HUDEP-2 (cell line): Measurements from ENCODE around the gene LRP1.

Experiments
- DNase-seq, 76 experiments: peaks; one replicate each; lab custom pipeline; 2025; ENCODE audit not compliant: unreplicated experiment in 76 of 76; lab: John Stamatoyannopoulos, UW

The LRP1 gene

DNA sequence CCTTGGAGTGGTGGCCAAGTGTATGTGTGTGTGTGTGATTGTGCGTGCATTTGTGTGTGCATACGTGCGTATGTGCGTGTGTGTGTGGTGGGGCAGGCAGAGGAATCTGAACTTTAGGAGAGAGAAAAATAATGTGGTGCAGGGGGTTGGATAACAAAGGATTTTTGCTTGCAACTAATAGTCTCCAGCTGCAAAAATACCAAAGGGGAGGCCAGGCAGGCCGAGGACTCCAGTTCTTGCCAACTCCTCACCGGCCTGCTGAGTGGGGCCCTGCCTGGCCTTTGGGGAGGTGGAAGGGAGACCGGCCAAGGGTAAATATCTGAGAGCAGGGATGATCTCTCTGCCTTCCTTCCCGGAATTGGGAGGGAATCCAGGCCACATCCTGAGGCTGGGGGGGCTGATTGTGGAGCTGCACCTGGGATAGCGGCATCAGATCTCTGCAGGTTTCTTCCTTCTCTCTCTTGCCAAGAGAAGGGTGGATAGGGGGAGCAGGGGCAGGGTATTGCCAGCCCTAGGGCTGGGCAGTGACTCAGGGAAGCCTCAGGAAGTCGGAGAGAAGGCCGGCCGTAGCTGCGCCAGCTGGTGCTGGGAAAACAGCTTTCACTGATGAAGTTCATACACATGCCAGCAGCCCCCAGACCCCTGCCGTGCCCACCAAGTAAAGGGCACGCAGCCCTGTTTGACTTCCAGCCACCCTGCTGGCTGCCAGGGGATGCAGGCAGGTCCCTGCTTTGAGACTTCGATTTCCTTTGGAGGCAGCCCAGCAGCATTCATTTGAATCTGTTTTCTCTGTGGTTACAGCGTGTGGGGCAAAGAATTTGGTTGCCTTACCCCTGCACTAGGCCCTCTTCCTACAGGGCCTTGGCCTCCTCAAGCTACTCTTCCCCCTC, 23.7 kb downstream of the LRP1 start:
- DNase-seq = no peak

GRCh38 chr12:57152639-57153038, 24.4 kb downstream of the LRP1 start:
- no peak for DNase-seq

DNA sequence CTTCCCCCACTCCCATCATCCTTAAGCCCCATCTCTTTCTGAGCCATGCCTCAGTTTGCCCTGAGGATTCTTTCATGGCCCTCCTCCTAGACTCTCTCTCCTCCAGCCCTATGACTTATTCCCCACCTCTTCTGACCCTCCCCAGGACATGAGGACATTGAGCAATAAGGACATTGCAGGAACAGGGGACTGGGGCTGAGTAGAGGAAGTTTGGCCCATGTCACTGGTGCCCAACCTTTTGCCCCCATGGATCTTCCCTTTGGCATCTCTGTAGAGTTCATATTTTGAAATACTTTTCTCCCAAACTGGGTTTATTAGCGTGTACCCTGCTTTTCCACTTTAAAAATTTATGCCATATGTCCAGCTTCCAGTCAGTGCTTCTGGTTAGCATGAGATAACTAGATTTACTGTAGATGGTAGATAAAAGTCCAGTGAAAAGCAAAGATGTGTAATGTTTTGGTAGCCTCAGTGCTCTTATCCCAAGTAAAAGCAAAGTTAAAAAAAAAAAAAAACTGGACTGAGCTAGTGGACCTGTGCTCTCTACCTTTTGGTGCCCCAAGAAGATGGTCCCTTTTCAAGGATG, 25.2 kb downstream of the LRP1 start:
- DNase-seq = no peak

GRCh38 chr12:57154076-57154475, 25.8 kb downstream of the LRP1 start:
- DNase-seq = no peak

GRCh38 chr12:57154804-57155434, 26.6 kb downstream of the LRP1 start:
- DNase-seq = no peak

- DNase-seq = peak in 1 of 76 experiments; percentile 12
Observed at GRCh38 chr12:57156701-57157403, 28.6 kb downstream of the LRP1 start.

- no peak for DNase-seq
Observed at GRCh38 chr12:57157588-57158173, 29.4 kb downstream of the LRP1 start.

GRCh38 chr12:57158186-57158585, 29.9 kb downstream of the LRP1 start:
- DNase-seq = no peak

- DNase-seq = no peak
Observed at GRCh38 chr12:57158665-57159064, 30.4 kb downstream of the LRP1 start.

GRCh38 chr12:57159311-57159710, 31.0 kb downstream of the LRP1 start:
- no peak for DNase-seq

GRCh38 chr12:57160040-57160439, 31.8 kb downstream of the LRP1 start:
- DNase-seq = no peak

- no peak for DNase-seq
Observed at GRCh38 chr12:57160741-57161140, 32.5 kb downstream of the LRP1 start.

DNA sequence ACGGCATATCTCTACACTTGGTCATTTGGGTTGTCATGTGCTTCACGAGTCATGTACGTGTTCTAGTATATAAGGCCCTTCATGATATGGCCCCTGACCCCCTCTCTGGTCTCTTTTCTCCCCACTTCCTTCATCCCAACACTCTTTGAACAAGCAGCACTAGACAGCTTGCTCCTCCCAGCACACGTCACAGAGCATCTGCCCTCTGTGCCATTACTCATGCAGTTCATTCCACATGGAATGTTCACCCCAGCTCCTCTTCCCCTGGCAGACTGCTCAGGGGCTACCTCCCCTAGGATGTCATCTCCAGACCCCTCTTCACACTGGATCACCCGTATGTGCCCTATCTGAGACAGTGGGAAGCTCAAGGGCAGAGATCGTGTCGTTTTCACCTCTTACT, 33.2 kb downstream of the LRP1 start:
- DNase-seq = no peak

DNA sequence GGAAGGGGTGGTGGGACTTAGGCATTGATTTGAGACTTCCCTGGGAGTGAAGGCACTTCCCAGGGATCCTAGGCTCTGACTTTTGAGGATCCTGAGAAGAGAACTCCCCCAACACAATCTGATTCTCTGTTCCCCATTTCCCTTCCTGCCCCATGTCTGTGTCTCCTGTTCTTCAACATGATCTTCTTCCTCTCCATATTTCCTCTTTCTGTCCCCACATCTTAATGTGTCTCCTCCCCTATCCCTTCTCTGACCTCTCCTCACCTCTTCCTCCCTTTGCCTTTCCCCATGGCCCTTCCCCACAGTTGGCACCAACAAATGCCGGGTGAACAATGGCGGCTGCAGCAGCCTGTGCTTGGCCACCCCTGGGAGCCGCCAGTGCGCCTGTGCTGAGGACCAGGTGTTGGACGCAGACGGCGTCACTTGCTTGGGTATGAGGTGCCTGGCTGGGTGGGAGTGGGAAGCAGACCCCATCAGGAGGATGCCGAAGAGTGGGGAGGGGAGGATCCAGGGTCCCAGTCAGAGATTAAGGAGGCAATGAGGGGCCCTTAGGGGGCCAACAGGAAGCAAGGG, 34.4 kb downstream of the LRP1 start:
- DNase-seq = no peak

DNA sequence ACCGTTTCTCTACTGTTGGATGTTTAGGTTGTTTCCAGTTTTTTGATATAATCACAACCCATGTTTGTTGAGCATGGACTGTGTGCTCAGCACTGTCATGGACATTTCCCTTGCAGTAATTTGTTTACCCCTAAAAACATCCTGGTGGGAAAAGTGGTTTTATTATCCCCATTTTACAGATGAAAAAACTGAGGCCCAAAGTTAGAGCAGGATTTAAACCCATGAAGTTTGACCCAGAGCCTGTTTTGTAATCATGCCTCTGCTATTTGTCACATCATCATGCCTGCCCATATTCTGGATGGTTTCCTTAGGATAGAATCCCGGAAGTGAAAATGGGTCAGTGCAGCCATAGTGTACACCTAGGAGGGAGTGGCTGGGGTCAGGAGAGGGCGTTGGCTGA, 36.2 kb downstream of the LRP1 start:
- no peak for DNase-seq

DNA sequence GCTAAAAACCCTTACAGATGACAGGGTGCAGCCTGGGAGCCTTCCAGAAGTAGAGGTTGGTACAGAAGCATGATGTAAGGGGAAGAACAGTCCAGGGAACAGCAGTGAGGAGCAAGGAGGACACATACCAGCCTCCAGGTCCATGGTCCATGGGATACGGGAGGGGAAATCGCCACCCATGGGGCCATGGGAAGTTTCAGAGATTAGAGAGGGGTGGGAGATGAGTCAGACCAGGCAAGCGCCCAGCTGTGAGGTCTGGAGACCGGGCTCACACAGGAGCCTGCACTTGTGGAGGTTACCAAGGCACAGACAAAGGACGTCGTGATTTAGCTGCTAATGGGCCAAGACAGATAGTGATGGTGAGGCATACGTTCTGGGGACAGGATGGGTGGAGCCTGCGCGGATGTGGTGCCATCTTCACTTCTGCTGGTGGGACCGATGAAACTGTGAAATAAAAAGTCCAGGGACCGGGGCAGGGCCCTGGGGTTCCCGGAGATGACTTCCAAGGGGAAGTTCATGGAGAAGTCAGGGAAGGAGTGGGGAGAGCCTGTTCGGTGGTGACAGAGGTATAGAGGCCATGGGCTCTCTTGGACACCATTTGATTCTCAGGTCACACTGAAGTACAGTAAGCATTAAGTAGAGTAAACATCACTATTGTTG, 36.8 kb downstream of the LRP1 start:
- no peak for DNase-seq

- peak in 17 of 76 experiments; percentile 8 to 50 (median 21) for DNase-seq
Observed at GRCh38 chr12:57165741-57166140, 37.5 kb downstream of the LRP1 start.

- DNase-seq = peak in 1 of 76 experiments; percentile 10
Observed at GRCh38 chr12:57166971-57167371, 38.7 kb downstream of the LRP1 start.

- DNase-seq = no peak
Observed at GRCh38 chr12:57168058-57168457, 39.8 kb downstream of the LRP1 start.
